Measurements from ENCODE around the gene GUCY1B1.
A peak's percentile ranks its signal among the peaks of the same experiment; 100 is the strongest.

The GUCY1B1 gene

GRCh38 chr4:155742310-155743015 is 16.4 kb upstream of the GUCY1B1 start:
- Histone ChIP-seq H3K4me1 (ENCODE audit: control insufficient read depth, insufficient read depth, low read length) (no peaks in the 10 kb centered on the region), H3K4me3 (ENCODE audit: low read length) (no peak overlapping the region), H3K27me3 (ENCODE audit: control insufficient read depth, insufficient read depth, low read length) (no peaks in the 10 kb centered on the region), H3K27ac (ENCODE audit: low read depth, low read length) (no peak overlapping the region), H3K36me3 (ENCODE audit: control insufficient read depth, insufficient read depth, low read length) (no peaks in the 10 kb centered on the region), H3K9ac (ENCODE audit: low read length) (no peak overlapping the region)

- H3K4me1 ChIP-seq (ENCODE audit: control insufficient read depth, insufficient read depth, low read length) = no peaks in the 10 kb centered on the region
- H3K9ac ChIP-seq (ENCODE audit: low read length) = no peak overlapping the region
- H3K27me3 ChIP-seq (ENCODE audit: control insufficient read depth, insufficient read depth, low read length) = no peaks in the 10 kb centered on the region
- H3K27ac ChIP-seq (ENCODE audit: low read depth, low read length) = no peak overlapping the region
- no peak overlapping the region for H3K4me3 ChIP-seq (ENCODE audit: low read length)
- no peaks in the 10 kb centered on the region for H3K36me3 ChIP-seq (ENCODE audit: control insufficient read depth, insufficient read depth, low read length)
Measured at GRCh38 chr4:155745984-155746383, 12.8 kb upstream of the GUCY1B1 start.

DNA sequence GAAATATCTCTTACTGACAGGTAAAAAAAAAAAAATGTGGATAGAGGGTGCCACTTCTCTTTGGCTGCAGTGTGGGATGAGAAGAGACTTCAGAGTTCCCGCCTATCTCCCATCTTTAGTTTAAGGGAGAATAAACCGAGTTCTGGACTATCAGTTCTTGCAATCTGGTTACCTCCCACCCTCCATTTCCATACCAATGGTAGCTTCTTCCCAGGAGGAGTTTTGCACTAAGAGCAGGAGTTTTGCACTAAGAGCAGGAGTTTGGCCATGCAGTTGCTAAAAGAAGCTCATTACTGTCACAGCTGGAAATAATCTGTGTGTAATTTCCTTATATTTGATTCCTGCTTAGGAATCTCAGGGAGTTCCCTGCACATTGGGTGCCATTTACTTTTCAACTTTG is 10.8 kb upstream of the GUCY1B1 start:
- Histone ChIP-seq H3K36me3 (ENCODE audit: control insufficient read depth, insufficient read depth, low read length) (no peaks in the 10 kb centered on the region), H3K27ac (ENCODE audit: low read depth, low read length) (no peak overlapping the region)

GRCh38 chr4:155749041-155749440 is 9.8 kb upstream of the GUCY1B1 start:
- no peak overlapping the region for H3K27ac ChIP-seq (ENCODE audit: low read depth, low read length)
- H3K4me1 ChIP-seq (ENCODE audit: control insufficient read depth, insufficient read depth, low read length) = no peaks in the 10 kb centered on the region
- H3K9ac ChIP-seq (ENCODE audit: low read length) = no peak overlapping the region
- no peak overlapping the region for H3K4me3 ChIP-seq (ENCODE audit: low read length)
- H3K27me3 ChIP-seq (ENCODE audit: control insufficient read depth, insufficient read depth, low read length) = no peaks in the 10 kb centered on the region
- H3K36me3 ChIP-seq (ENCODE audit: control insufficient read depth, insufficient read depth, low read length) = no peaks in the 10 kb centered on the region

More for the DNA sequence above, 10.8 kb upstream of the GUCY1B1 start:
- H3K4me3 ChIP-seq (ENCODE audit: low read length) = no peak overlapping the region
- no peak overlapping the region for H3K9ac ChIP-seq (ENCODE audit: low read length)
- H3K27me3 ChIP-seq (ENCODE audit: control insufficient read depth, insufficient read depth, low read length) = no peaks in the 10 kb centered on the region
- no peaks in the 10 kb centered on the region for H3K4me1 ChIP-seq (ENCODE audit: control insufficient read depth, insufficient read depth, low read length)

- Histone ChIP-seq H3K4me3 (ENCODE audit: low read length) (no peak overlapping the region), H3K27ac (ENCODE audit: low read depth, low read length) (no peak overlapping the region), H3K9ac (ENCODE audit: low read length) (no peak overlapping the region), H3K36me3 (ENCODE audit: control insufficient read depth, insufficient read depth, low read length) (no peaks in the 10 kb centered on the region), H3K4me1 (ENCODE audit: control insufficient read depth, insufficient read depth, low read length) (no peaks in the 10 kb centered on the region), H3K27me3 (ENCODE audit: control insufficient read depth, insufficient read depth, low read length) (no peaks in the 10 kb centered on the region)
Measured at GRCh38 chr4:155751569-155751968, 7.3 kb upstream of the GUCY1B1 start.

GRCh38 chr4:155757745-155758265 is 1.0 kb upstream of the GUCY1B1 start:
- H3K27me3 ChIP-seq (ENCODE audit: control insufficient read depth, insufficient read depth, low read length) = no peaks in the 10 kb centered on the region
- H3K4me3 ChIP-seq (ENCODE audit: low read length) = no peak overlapping the region
- peaks cover 9% of the 10 kb centered on the region for H3K4me1 ChIP-seq (ENCODE audit: control insufficient read depth, insufficient read depth, low read length)
- H3K27ac ChIP-seq (ENCODE audit: low read depth, low read length) = peak overlapping the region; percentile 61
- no peaks in the 10 kb centered on the region for H3K36me3 ChIP-seq (ENCODE audit: control insufficient read depth, insufficient read depth, low read length)
- H3K9ac ChIP-seq (ENCODE audit: low read length) = no peak overlapping the region

DNA sequence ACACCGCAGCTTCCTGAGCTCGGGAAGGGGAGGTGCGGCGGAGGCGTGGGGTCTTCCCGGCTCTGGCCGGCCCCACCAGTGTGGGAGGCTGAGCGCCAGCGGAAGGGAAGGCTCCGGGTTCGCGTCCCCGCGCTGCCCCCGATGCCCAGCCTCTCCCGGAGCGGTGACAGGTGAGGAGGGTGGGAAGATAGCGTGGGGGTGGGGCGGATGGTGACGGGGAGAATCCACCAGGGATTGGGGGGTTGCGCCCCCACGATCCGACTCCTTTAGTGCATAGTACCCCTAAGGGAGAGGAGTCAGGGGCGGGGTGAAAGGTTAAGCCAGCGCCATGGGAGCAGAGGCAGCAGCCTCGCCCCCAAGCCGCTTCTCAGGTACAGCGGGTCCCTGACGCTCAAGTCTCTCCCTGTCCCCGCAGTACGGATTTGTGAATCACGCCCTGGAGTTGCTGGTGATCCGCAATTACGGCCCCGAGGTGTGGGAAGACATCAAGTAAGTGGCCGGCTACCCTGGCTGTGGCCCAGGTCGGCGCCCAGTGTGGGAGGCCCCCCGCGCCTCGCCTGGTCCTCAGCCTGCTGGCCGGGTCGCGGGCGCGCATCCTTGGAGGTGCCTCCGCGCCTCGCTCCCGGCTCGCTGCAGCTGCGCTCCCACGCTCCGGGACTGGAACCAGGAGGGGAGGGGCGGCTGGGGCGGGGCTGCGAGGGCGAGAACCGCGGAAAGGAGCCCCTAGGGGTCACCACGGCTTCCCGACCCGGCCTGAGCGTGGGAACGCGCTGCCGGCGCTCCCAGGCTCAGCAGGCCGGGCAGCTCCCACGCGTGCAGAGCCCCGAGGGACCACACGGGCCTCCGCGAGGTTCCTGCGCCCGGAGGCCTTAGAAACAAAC is 791 bp downstream of the GUCY1B1 start:
- Histone ChIP-seq H3K9ac (ENCODE audit: low read length) (peak overlapping the region; percentile 77), H3K4me1 (ENCODE audit: control insufficient read depth, insufficient read depth, low read length) (peaks cover 9% of the 10 kb centered on the region), H3K4me3 (ENCODE audit: low read length) (peak overlapping the region; percentile 82), H3K36me3 (ENCODE audit: control insufficient read depth, insufficient read depth, low read length) (no peaks in the 10 kb centered on the region), H3K27me3 (ENCODE audit: control insufficient read depth, insufficient read depth, low read length) (no peaks in the 10 kb centered on the region), H3K27ac (ENCODE audit: low read depth, low read length) (peak overlapping the region; percentile 90)

GRCh38 chr4:155761047-155761446 is 2.2 kb downstream of the GUCY1B1 start:
- no peaks in the 10 kb centered on the region for H3K36me3 ChIP-seq (ENCODE audit: control insufficient read depth, insufficient read depth, low read length)
- no peak overlapping the region for H3K4me3 ChIP-seq (ENCODE audit: low read length)
- no peak overlapping the region for H3K27ac ChIP-seq (ENCODE audit: low read depth, low read length)
- no peaks in the 10 kb centered on the region for H3K27me3 ChIP-seq (ENCODE audit: control insufficient read depth, insufficient read depth, low read length)
- no peak overlapping the region for H3K9ac ChIP-seq (ENCODE audit: low read length)
- H3K4me1 ChIP-seq (ENCODE audit: control insufficient read depth, insufficient read depth, low read length) = peaks cover 9% of the 10 kb centered on the region

- peaks cover 9% of the 10 kb centered on the region for H3K4me1 ChIP-seq (ENCODE audit: control insufficient read depth, insufficient read depth, low read length)
- H3K4me3 ChIP-seq (ENCODE audit: low read length) = no peak overlapping the region
- H3K36me3 ChIP-seq (ENCODE audit: control insufficient read depth, insufficient read depth, low read length) = no peaks in the 10 kb centered on the region
- H3K27ac ChIP-seq (ENCODE audit: low read depth, low read length) = no peak overlapping the region
- H3K27me3 ChIP-seq (ENCODE audit: control insufficient read depth, insufficient read depth, low read length) = no peaks in the 10 kb centered on the region
- H3K9ac ChIP-seq (ENCODE audit: low read length) = no peak overlapping the region
Measured at GRCh38 chr4:155761916-155762315, 3.1 kb downstream of the GUCY1B1 start.

- Histone ChIP-seq H3K27me3 (ENCODE audit: control insufficient read depth, insufficient read depth, low read length) (no peaks in the 10 kb centered on the region), H3K27ac (ENCODE audit: low read depth, low read length) (no peak overlapping the region)
Measured at GRCh38 chr4:155762334-155762733, 3.5 kb downstream of the GUCY1B1 start.

GRCh38 chr4:155763551-155763950 is 4.7 kb downstream of the GUCY1B1 start:
- Histone ChIP-seq H3K27ac (ENCODE audit: low read depth, low read length) (no peak overlapping the region), H3K27me3 (ENCODE audit: control insufficient read depth, insufficient read depth, low read length) (no peaks in the 10 kb centered on the region)

More at GRCh38 chr4:155762334-155762733, 3.5 kb downstream of the GUCY1B1 start:
- Histone ChIP-seq H3K4me3 (ENCODE audit: low read length) (no peak overlapping the region), H3K9ac (ENCODE audit: low read length) (no peak overlapping the region), H3K4me1 (ENCODE audit: control insufficient read depth, insufficient read depth, low read length) (peaks cover 9% of the 10 kb centered on the region), H3K36me3 (ENCODE audit: control insufficient read depth, insufficient read depth, low read length) (no peaks in the 10 kb centered on the region)

DNA sequence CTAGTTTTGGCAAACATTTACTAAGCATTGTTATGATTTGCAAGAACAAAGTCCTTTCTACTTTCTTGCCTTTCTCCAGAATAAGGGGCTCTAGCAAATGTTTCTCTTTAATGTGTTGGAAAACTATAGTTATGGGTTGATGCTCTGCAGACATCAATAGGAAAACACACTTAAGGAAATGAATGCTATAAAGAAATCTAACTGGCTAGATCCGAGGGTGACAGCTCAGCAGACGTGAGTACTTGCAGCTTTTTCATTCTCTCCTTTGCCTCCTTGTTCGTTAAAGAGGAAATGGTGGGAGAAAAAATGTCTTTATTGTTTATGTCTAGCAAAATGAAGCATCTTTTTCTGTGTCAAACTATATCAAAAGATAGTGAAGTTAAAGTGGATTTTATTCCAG is 6.3 kb downstream of the GUCY1B1 start:
- Histone ChIP-seq H3K4me1 (ENCODE audit: control insufficient read depth, insufficient read depth, low read length) (peaks cover 9% of the 10 kb centered on the region), H3K27me3 (ENCODE audit: control insufficient read depth, insufficient read depth, low read length) (no peaks in the 10 kb centered on the region), H3K9ac (ENCODE audit: low read length) (no peak overlapping the region), H3K27ac (ENCODE audit: low read depth, low read length) (no peak overlapping the region), H3K36me3 (ENCODE audit: control insufficient read depth, insufficient read depth, low read length) (no peaks in the 10 kb centered on the region), H3K4me3 (ENCODE audit: low read length) (no peak overlapping the region)

More at GRCh38 chr4:155763551-155763950, 4.7 kb downstream of the GUCY1B1 start:
- H3K36me3 ChIP-seq (ENCODE audit: control insufficient read depth, insufficient read depth, low read length) = no peaks in the 10 kb centered on the region
- no peak overlapping the region for H3K4me3 ChIP-seq (ENCODE audit: low read length)
- peaks cover 9% of the 10 kb centered on the region for H3K4me1 ChIP-seq (ENCODE audit: control insufficient read depth, insufficient read depth, low read length)
- no peak overlapping the region for H3K9ac ChIP-seq (ENCODE audit: low read length)
